Neutrophil (primary cell): Measurements from ENCODE around the gene AKTIP.

Source experiments
- H3K27ac ChIP-seq: fragments of 200-600 bp; sonication (generic); 2 replicates; pipeline ENCODE4 v1.5.1; 2016; ENCODE audit warnings: mild to moderate bottlenecking, moderate library complexity
- H3K27me3 ChIP-seq: fragments of 200-600 bp; sonication (generic); 2 replicates; pipeline ENCODE4 v1.6.0; 2016; ENCODE audit warnings: mild to moderate bottlenecking
- H3K36me3 ChIP-seq: fragments of 200-600 bp; sonication (generic); 2 replicates; pipeline ENCODE4 v1.5.1; 2017
- H3K4me1 ChIP-seq, 2 experiments: fragments of 200-600 bp in 1 of 2; sonication (generic) in 1 of 2; 1 replicate in 1 of 2; 2 replicates in 1 of 2; pipeline versions ENCODE4 v1.5.1 to v1.6.1; 2013 to 2016; ENCODE audit warnings: low read depth in 1 of 2, low read length in 1 of 2, mild to moderate bottlenecking in 1 of 2, moderate library complexity in 1 of 2; ENCODE audit not compliant: control insufficient read depth in 1 of 2, insufficient read depth in 1 of 2
- H3K4me3 ChIP-seq, 2 experiments: fragments of 200-600 bp in 1 of 2; sonication (generic) in 1 of 2; 1 replicate in 1 of 2; 2 replicates in 1 of 2; pipeline ENCODE4 v1.5.1; 2013 to 2016; ENCODE audit warnings: low read depth in 1 of 2, low read length in 1 of 2, mild to moderate bottlenecking in 1 of 2, moderate library complexity in 1 of 2
- H3K9me3 ChIP-seq: fragments of 200-600 bp; sonication (generic); 2 replicates; pipeline ENCODE4 v1.5.1; 2016
- CTCF ChIP-seq: fragments of 200-600 bp; sonication (generic); IDR thresholded peaks from 2 replicates; pipeline ENCODE4 v1.5.1; 2016; ENCODE audit warnings: antibody characterized with exemption

Gene AKTIP

GRCh38 chr16:53465606-53466280 lies 37.3 kb downstream of the AKTIP start:
- Histone ChIP-seq H3K4me1 (peaks cover 4 to 6% of the 10 kb centered on the region in 2 experiments), H3K27ac (peak overlapping the region; percentile 14), H3K4me3 (no peak overlapping the region), H3K9me3 (no peaks in the 10 kb centered on the region), H3K36me3 (peaks cover 95% of the 10 kb centered on the region), H3K27me3 (no peaks in the 10 kb centered on the region)
- no peak for TF ChIP-seq CTCF

DNA sequence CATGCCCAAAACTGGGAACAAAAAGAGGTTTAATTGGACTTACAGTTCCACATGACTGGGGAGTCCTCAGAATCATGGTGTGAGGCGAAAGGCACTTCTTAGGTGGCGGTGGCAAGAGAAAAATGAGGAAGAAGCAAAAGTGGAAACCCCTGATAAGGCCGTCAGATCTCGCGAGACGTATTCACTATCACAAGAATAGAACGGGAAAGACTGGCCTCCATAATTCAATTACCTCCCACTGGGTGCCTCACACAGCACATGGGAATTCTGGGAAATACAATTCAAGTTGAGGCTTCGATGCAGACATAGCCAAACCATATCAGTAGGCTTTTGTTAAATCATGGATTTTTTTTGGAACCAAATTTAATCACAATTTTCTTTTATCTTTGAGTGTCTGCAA lies 44.4 kb downstream of the AKTIP start:
- peaks cover 77% of the 10 kb centered on the region for H3K36me3 ChIP-seq
- H3K4me1 ChIP-seq = peaks cover 41 to 60% of the 10 kb centered on the region in 2 experiments
- no peaks in the 10 kb centered on the region for H3K27me3 ChIP-seq
- no peak for TF ChIP-seq CTCF
- H3K27ac ChIP-seq = peak overlapping the region; percentile 85
- H3K4me3 ChIP-seq = no peak overlapping the region
- no peaks in the 10 kb centered on the region for H3K9me3 ChIP-seq

GRCh38 chr16:53457670-53458069 lies 45.3 kb downstream of the AKTIP start:
- peak overlapping the region; percentile 85 for H3K27ac ChIP-seq
- peaks cover 37 to 54% of the 10 kb centered on the region in 2 experiments for H3K4me1 ChIP-seq
- H3K4me3 ChIP-seq = peak overlapping the region; percentile 19 to 23
- peaks cover 78% of the 10 kb centered on the region for H3K36me3 ChIP-seq
- no peaks in the 10 kb centered on the region for H3K9me3 ChIP-seq
- no peaks in the 10 kb centered on the region for H3K27me3 ChIP-seq
- peak; percentile 9 for TF ChIP-seq CTCF

- H3K4me3 ChIP-seq = peak overlapping the region in 1 of 2 experiments; percentile 17
- TF ChIP-seq CTCF = no peak
- no peaks in the 10 kb centered on the region for H3K9me3 ChIP-seq
- H3K27me3 ChIP-seq = no peaks in the 10 kb centered on the region
- H3K27ac ChIP-seq = peak overlapping the region; percentile 85
- peaks cover 37 to 54% of the 10 kb centered on the region in 2 experiments for H3K4me1 ChIP-seq
- H3K36me3 ChIP-seq = peaks cover 76% of the 10 kb centered on the region
These were observed 46.4 kb downstream of the AKTIP start for GRCh38 chr16:53456625-53457024.

DNA sequence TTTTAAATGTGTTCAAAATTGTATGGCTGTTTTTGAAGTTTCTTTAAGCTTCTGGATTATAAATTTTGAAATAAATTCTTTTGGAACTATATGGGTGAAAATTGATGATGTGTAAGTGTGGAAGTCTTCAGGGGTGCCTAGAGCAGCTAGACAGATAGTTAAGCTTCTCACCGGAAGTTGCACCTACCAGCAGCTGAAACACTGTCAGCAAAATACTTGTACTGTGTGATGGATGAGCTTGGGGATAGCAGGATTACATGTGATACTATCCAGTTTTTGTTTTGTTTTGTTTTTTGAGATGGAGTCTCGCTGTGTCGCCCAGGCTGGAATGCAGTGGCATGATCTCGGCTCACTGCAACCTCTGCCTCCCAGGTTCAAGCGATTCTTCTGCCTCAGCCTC lies 49.1 kb downstream of the AKTIP start:
- Histone ChIP-seq H3K4me1 (peaks cover 36 to 44% of the 10 kb centered on the region in 2 experiments), H3K9me3 (no peaks in the 10 kb centered on the region), H3K27ac (no peak overlapping the region), H3K27me3 (no peaks in the 10 kb centered on the region), H3K4me3 (no peak overlapping the region), H3K36me3 (peaks cover 56% of the 10 kb centered on the region)
- no peak for TF ChIP-seq CTCF
